ENCODE measurements around the gene RHEB. TPM values are rescaled to one million over a fixed set of nuclear protein-coding genes. Genes with fewer than 3 reads are reported as not detected.

Gene RHEB
- total RNA-seq, 4 donors from 2014 or later = 107 to 229 (median 155) TPM

- Histone ChIP-seq H3K27ac (no peak overlapping the region), H3K9me3 (peaks cover 0 to 14% (median 0%) of the 10 kb centered on the region in 3 donors), H3K36me3 (no peaks in the 10 kb centered on the region), H3K4me3 (no peak overlapping the region), H3K4me1 (no peaks in the 10 kb centered on the region), H3K27me3 (peaks cover 20% of the 10 kb centered on the region)
- TF ChIP-seq POLR2A (IDR thresholded peaks at IDR 0.05) (no peak), EP300 (IDR thresholded peaks at IDR 0.05) (no peak), CTCF (IDR thresholded peaks at IDR 0.05) (no peak), POLR2AphosphoS5 (IDR thresholded peaks at IDR 0.05) (no peak)
- WGBS, 2 donors (ENCODE audit: low coverage in 1 of 2) = 89% methylated on average over 3 of the region's 10 CpGs; no CpG with 5 or more reads in 1 of the 2 donors
- ATAC-seq = peak; percentile 22
Measured at GRCh38 chr7:151416112-151416940, 103.4 kb downstream of the RHEB start.

Small RNA genes lying within 50 kb of the gene (small RNA-seq; reads per million reads assigned to genes)
- gene MIR3907 = 0 reads per million in 4 donors
- 0 reads per million in 4 donors for gene RN7SL76P

Other genes with a start within 250 kb of the RHEB start
- 10 to 100 TPM; 50.5 to 60.3 (median 54.8) TPM for gene NUB1, start 178.1 kb downstream of the RHEB start, total RNA-seq
- gene WDR86, start 109.9 kb downstream of the RHEB start, total RNA-seq = 1 to 10 TPM; 2.6 to 8.2 (median 5.9) TPM
- 1 to 10 TPM in 1 of 4 donors, under 1 TPM in 1, not detected in 2; 0.27 to 4.4 TPM for gene CRYGN, start 79.8 kb downstream of the RHEB start, total RNA-seq

All from gastroesophageal sphincter (tissue), 4 donors.